Stimulated activated naive CD8-positive, alpha-beta T cell treated with anti-CD3 and anti-CD28 coated beads, Interleukin-15, Interleukin-2, amounts not matched to agents 100 ng/mL and 50 ng/mL, for 24 hours (primary cell): ENCODE measurements around the gene NDNF.

Experiments used
- H3K27ac Mint-ChIP-seq: one replicate; pipeline ENCODE4 v1.8.0; 2021; ENCODE audit warnings: mild to moderate bottlenecking, mixed read lengths
- H3K27me3 Mint-ChIP-seq: one replicate; pipeline ENCODE4 v1.8.0; 2021; ENCODE audit warnings: mixed read lengths
- H3K36me3 Mint-ChIP-seq: one replicate; pipeline ENCODE4 v1.8.0; 2021; ENCODE audit warnings: low read depth, mixed read lengths
- H3K4me1 Mint-ChIP-seq: one replicate; pipeline ENCODE4 v1.8.0; 2021; ENCODE audit warnings: low read depth, mixed read lengths
- H3K4me3 Mint-ChIP-seq: one replicate; pipeline ENCODE4 v1.8.0; 2021; ENCODE audit warnings: mild to moderate bottlenecking, mixed read lengths
- H3K9me3 Mint-ChIP-seq: one replicate; pipeline ENCODE4 v1.8.0; 2021; ENCODE audit warnings: mixed read lengths

Gene NDNF

DNA sequence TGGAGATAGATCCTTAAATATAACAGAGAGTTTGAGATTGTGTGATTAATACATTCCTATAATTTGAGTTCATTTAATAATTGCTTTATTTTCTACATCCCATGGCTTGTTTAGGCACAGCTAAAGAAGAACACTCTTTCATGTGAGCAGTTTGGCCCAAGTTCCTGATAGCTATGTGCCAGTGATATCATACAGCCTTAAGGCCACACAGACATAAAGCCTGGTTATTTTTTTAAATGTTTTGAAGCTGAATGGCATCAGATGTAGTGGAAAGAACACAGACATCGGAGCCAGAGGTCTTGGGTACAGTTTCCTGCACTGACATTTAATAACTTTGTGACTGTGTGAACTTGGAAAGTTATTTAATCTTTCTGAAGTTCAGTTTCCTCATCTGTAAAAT, 7.0 kb upstream of the NDNF start:
- Mint-ChIP-seq H3K27me3 (peaks cover 19% of the 10 kb centered on the region), H3K4me1 (peaks cover 11% of the 10 kb centered on the region), H3K4me3 (no peak overlapping the region), H3K27ac (no peak overlapping the region), H3K9me3 (peaks cover 7% of the 10 kb centered on the region), H3K36me3 (peaks cover 6% of the 10 kb centered on the region)

DNA sequence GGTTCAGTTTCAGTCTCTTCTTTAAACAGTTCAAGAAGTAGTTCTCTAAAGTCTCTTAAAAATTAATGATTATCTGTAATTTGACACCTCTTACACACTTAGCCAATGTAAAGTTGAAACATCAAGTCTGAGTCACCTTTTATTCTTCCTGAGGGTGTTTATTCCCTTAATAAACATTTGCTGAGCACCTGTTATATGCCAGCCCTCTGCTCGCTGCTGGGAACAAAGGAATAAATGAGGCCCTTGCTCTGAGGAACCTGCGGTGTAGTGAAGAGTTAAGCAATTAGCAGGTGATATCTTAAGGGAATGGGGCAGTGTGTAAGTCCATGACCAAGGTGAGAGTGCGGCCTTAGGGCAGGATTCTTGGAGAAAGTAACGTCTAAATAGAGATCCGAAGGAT, 5.2 kb upstream of the NDNF start:
- H3K27ac Mint-ChIP-seq = no peak overlapping the region
- peaks cover 6% of the 10 kb centered on the region for H3K36me3 Mint-ChIP-seq
- peaks cover 24% of the 10 kb centered on the region for H3K4me1 Mint-ChIP-seq
- no peak overlapping the region for H3K4me3 Mint-ChIP-seq
- peaks cover 7% of the 10 kb centered on the region for H3K9me3 Mint-ChIP-seq
- peaks cover 35% of the 10 kb centered on the region for H3K27me3 Mint-ChIP-seq

DNA sequence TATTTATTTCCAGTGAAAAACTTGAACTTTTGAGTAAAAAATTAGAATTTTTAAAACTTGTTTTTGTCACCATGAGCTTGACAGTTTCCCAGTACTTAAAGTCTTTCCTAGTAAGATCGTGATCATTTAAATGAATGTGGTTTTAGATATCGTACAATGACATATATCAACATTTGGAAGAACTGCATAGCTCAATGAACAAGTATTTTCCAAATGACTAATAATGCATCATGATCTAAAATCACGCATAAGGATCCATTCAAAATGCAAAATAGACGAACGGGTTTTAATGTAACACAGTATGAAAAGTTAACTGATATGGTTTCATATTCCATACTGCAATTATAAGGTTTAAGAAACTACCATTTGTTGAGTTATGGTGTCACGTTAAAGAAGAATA, 4.1 kb upstream of the NDNF start:
- peaks cover 41% of the 10 kb centered on the region for H3K27me3 Mint-ChIP-seq
- peak overlapping the region; percentile 37 for H3K27ac Mint-ChIP-seq
- H3K36me3 Mint-ChIP-seq = peaks cover 6% of the 10 kb centered on the region
- peaks cover 7% of the 10 kb centered on the region for H3K9me3 Mint-ChIP-seq
- peaks cover 31% of the 10 kb centered on the region for H3K4me1 Mint-ChIP-seq
- no peak overlapping the region for H3K4me3 Mint-ChIP-seq

DNA sequence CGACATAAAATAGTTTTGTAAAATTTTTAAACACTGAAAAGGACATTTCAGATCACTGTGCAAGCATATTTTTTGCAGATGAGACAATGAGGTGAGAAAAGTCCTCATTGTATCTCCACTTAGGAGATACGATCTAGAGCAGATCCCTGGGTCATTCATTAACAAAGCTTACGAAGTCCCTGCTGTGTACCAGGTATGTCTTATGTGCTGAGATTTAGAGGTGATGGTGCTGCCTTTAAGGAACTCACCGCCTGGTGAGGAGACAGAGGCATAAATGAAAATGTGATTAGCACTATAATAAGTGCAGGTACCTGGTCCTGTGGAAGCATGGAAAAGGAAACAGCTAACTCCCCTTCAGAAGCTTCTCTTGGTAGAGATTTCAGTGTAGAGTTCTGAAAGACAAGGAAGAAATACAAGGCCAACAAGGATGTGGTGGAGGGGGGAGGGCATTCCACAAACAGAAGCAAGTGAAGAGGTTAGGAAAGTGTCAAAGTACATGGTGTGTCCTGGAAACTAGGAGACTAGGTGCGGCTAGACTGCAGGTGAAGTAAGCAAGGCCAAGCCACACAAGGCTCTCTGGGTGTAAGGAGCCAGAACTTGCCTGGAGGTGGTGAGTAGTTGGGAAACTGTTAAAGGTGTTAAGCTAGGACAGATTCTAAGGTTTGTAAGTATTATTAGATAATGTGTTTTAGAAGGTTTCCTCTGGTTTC, 1.5 kb upstream of the NDNF start:
- no peaks in the 10 kb centered on the region for H3K9me3 Mint-ChIP-seq
- no peaks in the 10 kb centered on the region for H3K36me3 Mint-ChIP-seq
- no peak overlapping the region for H3K27ac Mint-ChIP-seq
- H3K4me1 Mint-ChIP-seq = peaks cover 39% of the 10 kb centered on the region
- H3K27me3 Mint-ChIP-seq = peaks cover 59% of the 10 kb centered on the region
- peak overlapping the region; percentile 1 for H3K4me3 Mint-ChIP-seq

DNA sequence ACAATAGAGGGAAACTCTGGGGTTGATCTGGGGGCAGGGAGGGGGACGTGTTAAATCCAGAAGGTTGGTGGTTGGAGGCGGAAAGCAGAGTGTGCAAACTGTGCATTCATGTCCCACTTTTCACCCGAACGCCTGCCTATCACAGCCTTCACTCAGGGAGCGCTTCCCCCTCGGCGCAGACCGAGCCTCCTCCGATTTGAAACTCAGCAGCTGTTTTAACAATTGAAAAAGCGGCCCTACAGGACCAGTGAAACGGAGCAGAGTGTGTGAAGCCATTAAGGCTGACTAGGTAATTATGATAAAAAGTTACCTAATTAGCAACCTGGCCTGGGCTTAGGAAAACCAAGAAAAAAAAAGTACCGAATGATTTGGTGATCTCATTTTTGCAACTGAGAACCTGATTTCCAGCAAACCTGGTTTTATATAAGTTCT, 685 bp upstream of the NDNF start:
- Mint-ChIP-seq H3K4me1 (peaks cover 34% of the 10 kb centered on the region), H3K27ac (peak overlapping the region; percentile 70), H3K4me3 (peak overlapping the region; percentile 82), H3K9me3 (no peaks in the 10 kb centered on the region), H3K36me3 (no peaks in the 10 kb centered on the region), H3K27me3 (peaks cover 65% of the 10 kb centered on the region)

DNA sequence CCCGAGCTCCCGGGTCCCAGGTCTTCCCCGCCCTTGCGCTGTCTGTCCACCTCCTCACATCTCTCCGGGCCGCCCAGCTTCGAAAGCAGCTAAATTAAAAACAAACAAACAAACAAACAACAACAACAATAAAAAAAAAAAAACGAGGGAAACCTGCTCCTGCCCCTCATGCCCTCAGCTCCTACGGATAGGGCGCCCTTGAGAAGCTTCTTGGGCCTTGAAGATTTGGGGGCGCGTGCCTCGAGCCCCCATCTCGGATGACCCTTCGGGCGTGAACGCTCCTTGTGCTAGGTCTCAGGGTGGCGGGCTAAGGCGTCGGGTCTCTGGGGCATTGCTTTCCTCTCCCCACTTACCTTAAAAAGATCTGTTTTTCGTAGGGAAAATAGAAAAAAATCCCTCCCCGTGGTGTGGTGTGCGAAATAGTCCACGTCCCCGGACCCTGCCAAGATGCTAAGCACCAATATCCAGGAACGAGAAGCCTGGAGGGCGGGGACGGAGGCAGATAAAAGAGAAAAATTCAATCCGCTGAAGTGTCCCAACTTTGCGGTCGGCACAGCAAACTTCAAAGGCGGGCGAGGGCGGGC, 603 bp downstream of the NDNF start:
- peak overlapping the region; percentile 80 for H3K4me3 Mint-ChIP-seq
- H3K27me3 Mint-ChIP-seq = peaks cover 67% of the 10 kb centered on the region
- no peaks in the 10 kb centered on the region for H3K36me3 Mint-ChIP-seq
- peaks cover 34% of the 10 kb centered on the region for H3K4me1 Mint-ChIP-seq
- H3K9me3 Mint-ChIP-seq = no peaks in the 10 kb centered on the region
- peak overlapping the region; percentile 55 for H3K27ac Mint-ChIP-seq

DNA sequence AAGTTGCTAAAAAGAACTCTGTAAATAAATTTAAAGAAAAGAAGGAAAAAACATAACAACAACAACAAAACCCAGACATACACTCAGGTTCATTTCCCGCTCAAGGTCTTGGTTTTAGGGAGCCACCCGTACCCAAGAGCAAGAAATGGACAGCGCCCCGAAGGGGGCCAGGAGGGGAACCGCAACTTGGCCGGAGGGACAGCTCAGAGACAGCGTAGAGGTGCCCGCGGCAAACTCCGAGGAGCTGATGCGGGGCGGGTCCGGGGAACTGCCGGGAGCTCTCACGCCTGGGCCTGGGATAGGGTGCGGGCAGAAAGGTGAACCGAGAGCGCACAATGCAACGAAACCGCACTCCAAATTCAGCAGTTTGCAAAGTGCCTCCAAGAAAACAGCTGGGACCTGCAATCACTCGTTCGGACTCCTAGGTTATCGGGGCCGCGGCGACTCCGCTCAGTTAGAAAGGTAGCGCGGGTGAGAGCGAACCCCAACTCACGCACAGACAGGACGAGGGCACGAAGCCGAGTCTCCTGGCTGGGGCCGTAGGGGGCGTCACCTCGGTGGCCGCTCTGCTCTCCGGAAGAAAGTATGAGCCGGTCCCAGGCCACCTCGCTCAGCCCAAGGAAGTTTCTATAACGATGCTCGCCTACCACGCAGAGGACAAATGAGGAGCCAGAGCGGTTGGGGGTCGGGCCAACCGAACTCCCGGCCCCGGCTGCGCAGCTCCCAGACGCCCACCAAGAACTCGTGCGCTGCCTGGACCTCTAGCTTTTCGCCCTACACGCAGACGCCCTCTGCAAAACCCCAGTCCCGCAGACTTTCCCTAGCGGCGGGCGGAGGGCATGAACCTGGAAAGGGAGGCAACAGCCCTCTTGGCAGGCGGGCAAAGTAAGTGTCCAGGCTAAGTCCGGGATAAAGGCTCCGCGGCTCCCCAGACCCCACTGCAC, 1.4 kb downstream of the NDNF start:
- H3K4me1 Mint-ChIP-seq = peaks cover 32% of the 10 kb centered on the region
- H3K4me3 Mint-ChIP-seq = peak overlapping the region; percentile 80
- no peaks in the 10 kb centered on the region for H3K9me3 Mint-ChIP-seq
- peaks cover 67% of the 10 kb centered on the region for H3K27me3 Mint-ChIP-seq
- no peak overlapping the region for H3K27ac Mint-ChIP-seq
- no peaks in the 10 kb centered on the region for H3K36me3 Mint-ChIP-seq

DNA sequence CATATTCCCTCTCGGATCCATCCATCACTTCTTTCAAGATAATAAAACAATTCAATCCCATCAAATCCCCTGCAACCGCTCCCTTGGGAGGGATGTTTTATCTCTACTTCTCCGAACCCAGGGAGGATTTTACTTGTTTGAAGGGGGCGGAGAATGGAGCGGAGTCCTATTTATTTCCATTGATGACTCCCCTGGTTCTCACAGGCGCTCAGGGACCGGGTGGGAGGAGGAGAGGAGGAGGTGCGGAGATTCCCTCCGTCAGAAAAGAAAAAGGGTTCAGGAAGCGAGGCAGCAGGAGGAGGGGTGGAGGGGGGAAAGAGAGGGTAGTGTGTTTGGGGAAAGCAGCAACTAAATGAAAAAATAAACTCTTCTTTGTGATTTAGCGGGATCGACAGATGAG, 2.1 kb downstream of the NDNF start:
- Mint-ChIP-seq H3K27me3 (peaks cover 69% of the 10 kb centered on the region), H3K9me3 (no peaks in the 10 kb centered on the region), H3K4me1 (peaks cover 31% of the 10 kb centered on the region), H3K27ac (no peak overlapping the region), H3K36me3 (no peaks in the 10 kb centered on the region), H3K4me3 (peak overlapping the region; percentile 80)

DNA sequence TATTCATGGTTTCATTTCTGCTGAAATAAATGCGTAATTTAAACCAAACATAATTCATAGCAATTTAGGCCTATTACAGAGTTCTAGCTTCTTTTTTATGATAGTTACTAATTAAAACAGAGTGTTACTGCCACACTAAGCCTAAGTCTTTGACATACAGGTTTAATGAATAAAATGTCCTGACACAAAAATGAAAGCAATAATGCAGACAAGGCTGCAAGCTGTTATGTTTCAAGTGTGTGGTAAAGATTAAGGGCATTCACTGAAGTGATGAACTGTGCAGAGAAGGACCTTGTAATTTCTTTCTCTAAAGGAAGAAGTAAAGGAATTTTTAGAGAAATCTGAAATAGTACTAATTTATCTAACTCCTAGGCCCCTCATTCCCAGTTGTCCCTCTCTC, 2.9 kb downstream of the NDNF start:
- Mint-ChIP-seq H3K36me3 (no peaks in the 10 kb centered on the region), H3K27me3 (peaks cover 72% of the 10 kb centered on the region), H3K4me1 (peaks cover 31% of the 10 kb centered on the region), H3K27ac (no peak overlapping the region), H3K9me3 (no peaks in the 10 kb centered on the region), H3K4me3 (no peak overlapping the region)

DNA sequence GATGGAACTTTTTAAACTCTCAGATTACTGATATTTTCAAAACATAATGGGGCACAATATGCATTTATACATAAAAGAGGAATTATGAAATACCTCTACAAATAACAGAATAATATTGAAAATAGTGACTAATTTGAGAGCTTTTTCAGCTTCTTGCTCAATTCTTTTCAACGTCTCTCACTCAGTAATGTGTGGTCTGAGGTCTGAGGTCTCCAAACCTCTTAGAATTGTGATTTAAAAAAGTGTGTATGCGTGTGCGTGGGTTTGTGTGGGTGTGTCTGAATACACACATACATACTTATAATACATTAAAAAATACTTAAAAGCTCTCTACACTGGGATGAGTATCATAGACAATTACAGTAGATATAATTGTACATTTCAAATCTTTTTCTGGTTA, 7.9 kb downstream of the NDNF start:
- Mint-ChIP-seq H3K4me3 (no peak overlapping the region), H3K36me3 (no peaks in the 10 kb centered on the region), H3K27me3 (peaks cover 41% of the 10 kb centered on the region), H3K27ac (no peak overlapping the region), H3K4me1 (no peaks in the 10 kb centered on the region), H3K9me3 (no peaks in the 10 kb centered on the region)

DNA sequence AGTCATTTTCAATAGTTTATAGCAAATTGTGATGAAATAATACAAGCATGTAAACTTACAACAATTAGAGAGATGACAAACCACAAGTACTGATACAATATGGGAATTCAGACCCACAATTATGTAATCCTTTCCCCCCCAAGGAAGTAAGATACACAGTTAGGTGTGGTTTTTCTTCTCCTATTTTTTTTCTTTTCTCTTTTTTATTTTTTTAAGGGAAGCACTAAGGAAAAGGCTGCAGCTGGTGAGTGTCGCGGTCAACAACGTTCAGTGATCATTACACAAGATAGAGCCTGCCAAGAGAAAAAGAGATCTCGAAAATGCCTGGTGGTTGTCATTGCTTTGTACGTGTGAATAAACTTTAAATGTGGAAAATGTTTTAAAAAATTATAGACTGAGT, 9.8 kb downstream of the NDNF start:
- H3K4me3 Mint-ChIP-seq = no peak overlapping the region
- H3K27me3 Mint-ChIP-seq = peaks cover 39% of the 10 kb centered on the region
- no peaks in the 10 kb centered on the region for H3K4me1 Mint-ChIP-seq
- H3K9me3 Mint-ChIP-seq = no peaks in the 10 kb centered on the region
- H3K27ac Mint-ChIP-seq = no peak overlapping the region
- no peaks in the 10 kb centered on the region for H3K36me3 Mint-ChIP-seq

DNA sequence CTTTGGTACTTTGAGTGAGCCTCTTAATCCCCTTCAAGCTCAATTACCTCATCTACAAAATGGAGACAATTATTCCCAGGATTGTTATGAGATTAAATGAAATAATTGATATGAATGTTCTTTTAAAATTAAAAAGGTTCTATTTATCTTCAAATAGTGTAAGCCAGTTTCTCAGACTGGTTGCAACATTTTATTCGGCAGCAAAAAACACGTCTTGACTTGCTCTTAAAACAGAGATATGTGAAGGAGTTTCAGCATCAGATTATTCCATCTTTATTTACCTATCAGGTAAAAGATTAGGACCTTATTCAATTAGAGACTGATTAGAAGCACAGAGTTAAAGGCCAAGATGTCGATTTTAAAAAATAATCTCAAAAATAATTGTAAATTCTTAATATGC, 10.5 kb downstream of the NDNF start:
- H3K4me3 Mint-ChIP-seq = no peak overlapping the region

DNA sequence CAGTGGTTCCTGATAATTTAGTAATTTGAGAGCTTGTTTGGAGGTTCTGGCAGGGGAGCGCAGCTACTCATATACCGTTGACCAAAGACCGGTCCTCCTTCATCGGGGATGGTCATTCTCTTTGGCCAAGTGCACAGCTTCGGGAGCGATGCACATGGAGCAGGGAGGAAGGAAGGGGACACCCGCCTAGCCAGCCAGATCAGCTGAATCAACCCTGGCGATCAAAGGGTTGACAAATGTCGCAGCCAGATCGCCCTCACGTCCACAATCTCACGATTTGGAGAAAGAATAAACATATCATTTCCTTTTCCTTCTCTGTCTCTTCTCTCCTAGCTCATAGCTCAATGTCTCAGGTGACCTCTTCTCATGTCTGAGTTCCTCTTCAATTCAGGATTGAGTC, 11.1 kb downstream of the NDNF start:
- Mint-ChIP-seq H3K27ac (no peak overlapping the region), H3K36me3 (no peaks in the 10 kb centered on the region), H3K4me1 (no peaks in the 10 kb centered on the region), H3K4me3 (no peak overlapping the region), H3K27me3 (peaks cover 50% of the 10 kb centered on the region), H3K9me3 (no peaks in the 10 kb centered on the region)

More for the DNA sequence above, 10.5 kb downstream of the NDNF start:
- H3K27ac Mint-ChIP-seq = no peak overlapping the region
- H3K27me3 Mint-ChIP-seq = peaks cover 43% of the 10 kb centered on the region
- no peaks in the 10 kb centered on the region for H3K4me1 Mint-ChIP-seq
- no peaks in the 10 kb centered on the region for H3K9me3 Mint-ChIP-seq
- H3K36me3 Mint-ChIP-seq = no peaks in the 10 kb centered on the region

DNA sequence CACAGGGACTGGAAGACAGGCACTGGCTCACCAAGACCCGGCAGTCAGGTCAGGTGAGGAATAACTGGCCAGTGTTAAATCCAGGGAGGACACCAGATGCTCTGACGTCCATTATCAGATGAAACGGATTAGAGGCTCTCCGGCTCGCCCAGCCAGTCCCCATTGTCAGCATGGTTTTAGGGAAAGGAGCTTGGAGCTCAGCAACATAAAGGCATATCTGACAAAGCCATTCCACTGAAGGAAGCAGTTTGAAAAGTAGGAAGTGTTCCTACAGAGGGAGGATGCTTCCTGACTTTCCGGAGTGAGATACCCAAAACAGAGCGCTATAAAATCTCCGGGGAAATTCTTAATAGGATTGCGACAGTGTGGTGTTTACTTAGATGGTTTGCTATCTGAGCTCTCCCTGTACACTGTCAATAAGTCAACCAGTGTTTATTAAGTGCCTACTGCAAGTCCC, 14.8 kb downstream of the NDNF start:
- Mint-ChIP-seq H3K36me3 (no peaks in the 10 kb centered on the region), H3K9me3 (no peaks in the 10 kb centered on the region), H3K27ac (no peak overlapping the region), H3K4me3 (no peak overlapping the region), H3K27me3 (peaks cover 32% of the 10 kb centered on the region), H3K4me1 (no peaks in the 10 kb centered on the region)

DNA sequence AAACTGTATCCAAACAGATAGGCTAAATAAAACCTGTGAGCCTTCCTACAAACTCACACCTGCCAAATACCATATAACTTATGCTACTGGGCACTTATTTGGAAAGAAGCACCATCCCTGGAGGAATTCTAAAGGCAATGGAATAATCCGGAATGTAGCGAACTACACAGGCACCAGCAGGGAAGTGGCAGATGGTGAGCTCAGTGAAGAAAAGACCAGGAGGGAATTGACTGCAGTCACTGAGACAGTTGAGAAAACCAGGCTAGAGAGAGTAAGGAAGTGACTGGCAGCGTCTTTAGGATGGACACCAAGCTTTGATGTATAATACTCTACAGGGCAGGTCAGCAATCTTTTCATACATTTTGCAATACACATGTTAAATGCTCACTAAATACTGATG, 16.3 kb downstream of the NDNF start:
- H3K4me3 Mint-ChIP-seq = no peak overlapping the region
- no peaks in the 10 kb centered on the region for H3K9me3 Mint-ChIP-seq
- peaks cover 36% of the 10 kb centered on the region for H3K27me3 Mint-ChIP-seq
- no peaks in the 10 kb centered on the region for H3K36me3 Mint-ChIP-seq
- no peaks in the 10 kb centered on the region for H3K4me1 Mint-ChIP-seq
- H3K27ac Mint-ChIP-seq = no peak overlapping the region
